ENCODE measurements around the gene RELN. TPM values are rescaled to one million over a fixed set of nuclear protein-coding genes. Genes with fewer than 3 reads are reported as not detected.

Gene RELN
- total RNA-seq, 1 experiment from 2014 or later, result 0.31 TPM

DNA sequence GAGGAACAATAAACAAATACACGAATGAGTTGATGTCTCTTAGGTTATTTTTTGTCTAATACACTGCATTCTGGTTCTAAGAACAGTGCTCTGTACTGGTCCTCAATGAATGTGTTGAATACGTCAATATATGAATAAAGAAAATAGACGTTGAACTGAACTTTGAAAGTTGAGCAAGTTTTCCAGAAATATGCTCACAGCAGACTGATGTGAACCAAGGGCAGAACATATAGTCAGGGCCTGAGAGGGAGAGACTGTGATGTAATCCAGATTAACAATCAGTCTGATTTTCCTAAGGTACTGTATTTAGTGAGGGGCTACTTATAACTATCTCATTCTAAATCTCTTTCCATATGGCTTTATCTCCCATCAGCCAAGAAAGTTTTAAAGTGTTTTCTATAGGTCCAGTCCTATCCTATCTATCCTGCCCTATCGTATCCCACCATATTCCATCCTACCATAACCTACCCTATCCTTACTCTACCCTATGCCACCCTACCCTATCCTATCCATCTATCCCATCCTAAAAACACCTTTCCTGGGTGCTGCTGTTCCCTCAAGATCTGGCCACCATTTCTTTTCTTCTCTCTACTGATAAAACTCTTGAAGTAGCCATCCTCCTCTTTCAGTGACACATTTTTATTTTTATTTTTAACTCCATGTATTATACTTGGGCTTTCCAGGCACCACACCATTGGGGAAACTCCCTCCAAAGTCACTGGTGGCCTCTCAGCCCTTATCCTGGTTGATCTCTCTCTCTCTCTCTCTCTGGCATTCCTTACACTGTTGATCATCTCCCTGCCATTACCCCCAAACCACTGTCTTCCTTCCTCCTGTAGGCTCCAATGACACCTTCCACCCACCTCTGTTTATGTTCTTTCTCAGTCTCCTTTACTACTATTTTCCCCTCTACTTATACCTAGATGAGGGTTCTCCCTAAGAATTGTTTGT is 331.1 kb downstream of the RELN start:
- Mint-ChIP-seq H3K4me3 (ENCODE audit: low read depth, unreplicated experiment) (no peak overlapping the region), H3K9me3 (ENCODE audit: low read depth, unreplicated experiment) (peaks cover 7% of the 10 kb centered on the region), H3K27ac (ENCODE audit: unreplicated experiment) (peak overlapping the region; percentile 83), H3K4me1 (ENCODE audit: low read depth, unreplicated experiment) (peaks cover 45% of the 10 kb centered on the region), H3K36me3 (ENCODE audit: insufficient read depth, unreplicated experiment) (peaks cover 5% of the 10 kb centered on the region), H3K27me3 (ENCODE audit: unreplicated experiment) (no peaks in the 10 kb centered on the region)
- CTCF ChIA-PET, result no interaction called here
- TF ChIP-seq, protein P1, sequence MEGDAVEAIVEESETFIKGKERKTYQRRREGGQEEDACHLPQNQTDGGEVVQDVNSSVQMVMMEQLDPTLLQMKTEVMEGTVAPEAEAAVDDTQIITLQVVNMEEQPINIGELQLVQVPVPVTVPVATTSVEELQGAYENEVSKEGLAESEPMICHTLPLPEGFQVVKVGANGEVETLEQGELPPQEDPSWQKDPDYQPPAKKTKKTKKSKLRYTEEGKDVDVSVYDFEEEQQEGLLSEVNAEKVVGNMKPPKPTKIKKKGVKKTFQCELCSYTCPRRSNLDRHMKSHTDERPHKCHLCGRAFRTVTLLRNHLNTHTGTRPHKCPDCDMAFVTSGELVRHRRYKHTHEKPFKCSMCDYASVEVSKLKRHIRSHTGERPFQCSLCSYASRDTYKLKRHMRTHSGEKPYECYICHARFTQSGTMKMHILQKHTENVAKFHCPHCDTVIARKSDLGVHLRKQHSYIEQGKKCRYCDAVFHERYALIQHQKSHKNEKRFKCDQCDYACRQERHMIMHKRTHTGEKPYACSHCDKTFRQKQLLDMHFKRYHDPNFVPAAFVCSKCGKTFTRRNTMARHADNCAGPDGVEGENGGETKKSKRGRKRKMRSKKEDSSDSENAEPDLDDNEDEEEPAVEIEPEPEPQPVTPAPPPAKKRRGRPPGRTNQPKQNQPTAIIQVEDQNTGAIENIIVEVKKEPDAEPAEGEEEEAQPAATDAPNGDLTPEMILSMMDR (IDR thresholded peaks at IDR 0.05; ENCODE audit: unreplicated experiment), result no peak
- no peak for DNase-seq
- intact Hi-C loops (cut with micrococcal nuclease; ENCODE audit: unreplicated experiment), result no loop called here
- no TSS peak for BruUV-seq (replicated peaks)

DNA sequence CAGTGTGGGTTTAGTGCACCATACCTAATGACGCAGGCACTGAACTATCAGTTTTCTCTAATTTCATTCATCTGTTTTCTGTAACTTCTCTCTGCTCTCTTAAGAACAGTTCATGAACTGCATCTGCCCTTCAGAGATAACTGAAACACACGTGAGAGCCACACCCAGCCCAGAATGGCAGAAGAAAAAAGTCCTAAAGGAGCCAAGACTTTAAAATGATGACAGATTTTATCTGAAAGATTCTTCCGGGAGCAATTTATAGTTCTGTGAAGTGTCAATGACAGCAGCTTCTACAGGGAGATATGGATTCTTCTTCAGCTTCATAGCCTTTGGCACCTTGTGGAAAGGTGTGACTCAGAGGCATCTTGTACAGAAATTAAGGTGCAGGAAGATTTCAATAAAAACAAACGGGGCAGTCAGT is 332.0 kb downstream of the RELN start:
- Mint-ChIP-seq H3K27ac (ENCODE audit: unreplicated experiment) (no peak overlapping the region), H3K4me1 (ENCODE audit: low read depth, unreplicated experiment) (peaks cover 37% of the 10 kb centered on the region), H3K36me3 (ENCODE audit: insufficient read depth, unreplicated experiment) (no peaks in the 10 kb centered on the region), H3K9me3 (ENCODE audit: low read depth, unreplicated experiment) (peaks cover 7% of the 10 kb centered on the region), H3K4me3 (ENCODE audit: low read depth, unreplicated experiment) (no peak overlapping the region), H3K27me3 (ENCODE audit: unreplicated experiment) (no peaks in the 10 kb centered on the region)
- TF ChIP-seq, protein P1 (IDR thresholded peaks at IDR 0.05; ENCODE audit: unreplicated experiment), result no peak
- BruUV-seq (replicated peaks), result no TSS peak
- intact Hi-C loops (cut with micrococcal nuclease; ENCODE audit: unreplicated experiment), result no loop called here
- DNase-seq, result no peak
- CTCF ChIA-PET, result no interaction called here

DNA sequence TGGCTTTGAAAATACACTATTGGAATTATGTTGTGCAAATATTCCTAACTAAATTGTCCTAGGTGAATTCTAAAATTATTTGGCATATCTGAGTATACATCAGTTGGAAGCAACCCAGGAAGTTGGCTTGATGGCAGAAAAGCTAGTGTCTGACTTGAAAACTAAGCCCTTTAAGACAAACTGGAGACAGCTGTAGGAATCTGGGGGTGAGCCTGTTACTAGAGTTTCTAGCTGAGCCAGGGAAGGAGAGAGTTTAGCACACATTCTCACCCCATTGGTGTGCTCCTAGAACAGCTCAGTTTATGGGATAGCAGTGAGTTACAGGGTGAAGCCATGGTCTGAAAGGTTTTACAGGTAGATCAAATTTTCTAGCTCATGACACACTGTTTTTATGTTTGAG is 333.2 kb downstream of the RELN start:
- no peak for DNase-seq
- Mint-ChIP-seq H3K4me1 (ENCODE audit: low read depth, unreplicated experiment) (peaks cover 31% of the 10 kb centered on the region), H3K4me3 (ENCODE audit: low read depth, unreplicated experiment) (no peak overlapping the region), H3K9me3 (ENCODE audit: low read depth, unreplicated experiment) (peaks cover 7% of the 10 kb centered on the region), H3K27me3 (ENCODE audit: unreplicated experiment) (no peaks in the 10 kb centered on the region), H3K27ac (ENCODE audit: unreplicated experiment) (no peak overlapping the region), H3K36me3 (ENCODE audit: insufficient read depth, unreplicated experiment) (no peaks in the 10 kb centered on the region)
- BruUV-seq (replicated peaks), result no TSS peak
- intact Hi-C loops (cut with micrococcal nuclease; ENCODE audit: unreplicated experiment), result no loop called here
- CTCF ChIA-PET, result interaction anchor here (1.1 kb wide), 1 partner anchor 96 kb away, joined by 3 read pairs; no protein-coding TSS in a partner anchor
- TF ChIP-seq, protein P1 (IDR thresholded peaks at IDR 0.05; ENCODE audit: unreplicated experiment), result no peak

DNA sequence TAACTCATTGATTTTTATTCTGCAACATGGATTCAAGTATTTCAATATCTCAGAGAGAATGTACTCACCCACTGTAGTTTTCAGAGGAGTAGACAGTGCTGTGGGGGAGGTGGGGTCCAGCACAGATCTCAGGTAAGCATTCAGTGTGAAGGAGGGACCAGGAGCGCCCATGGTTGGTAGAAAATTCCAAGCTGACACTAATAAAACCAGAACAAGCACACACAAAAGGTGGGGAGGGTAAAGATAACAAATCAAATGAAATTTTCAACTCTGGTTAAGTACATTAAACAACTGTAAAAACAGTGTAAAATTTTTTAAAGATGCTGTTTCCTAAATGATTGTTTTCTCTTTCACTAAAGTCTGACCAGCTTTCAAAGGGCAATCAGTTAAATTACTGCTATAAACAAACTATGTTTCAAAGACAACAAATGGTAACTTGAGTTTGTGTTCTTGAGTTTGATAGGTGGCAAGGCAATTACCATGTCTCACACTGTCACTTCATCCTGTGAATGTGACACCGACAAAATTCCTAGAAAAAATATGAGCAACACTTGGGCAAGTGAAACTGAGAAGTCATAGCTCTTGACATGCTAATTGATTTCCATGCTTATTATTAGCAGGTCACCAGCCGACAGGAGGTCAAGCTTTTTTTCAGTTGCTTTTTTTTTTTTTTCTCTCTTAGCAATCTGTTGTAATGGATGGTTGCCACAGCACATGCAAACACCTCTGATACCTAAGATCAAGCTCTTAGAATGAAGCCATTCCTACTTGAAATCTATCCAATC is 337.7 kb downstream of the RELN start:
- Mint-ChIP-seq H3K9me3 (ENCODE audit: low read depth, unreplicated experiment) (no peaks in the 10 kb centered on the region), H3K4me3 (ENCODE audit: low read depth, unreplicated experiment) (no peak overlapping the region), H3K27ac (ENCODE audit: unreplicated experiment) (no peak overlapping the region), H3K36me3 (ENCODE audit: insufficient read depth, unreplicated experiment) (no peaks in the 10 kb centered on the region), H3K27me3 (ENCODE audit: unreplicated experiment) (no peaks in the 10 kb centered on the region), H3K4me1 (ENCODE audit: low read depth, unreplicated experiment) (no peaks in the 10 kb centered on the region)
- CTCF ChIA-PET, result no interaction called here
- TF ChIP-seq, protein P1 (IDR thresholded peaks at IDR 0.05; ENCODE audit: unreplicated experiment), result no peak
- intact Hi-C loops (cut with micrococcal nuclease; ENCODE audit: unreplicated experiment), result no loop called here
- no peak for DNase-seq
- no TSS peak for BruUV-seq (replicated peaks)

All from Calu3 (cell line).